ENCODE data around the gene ATG3.

The ATG3 gene

DNA sequence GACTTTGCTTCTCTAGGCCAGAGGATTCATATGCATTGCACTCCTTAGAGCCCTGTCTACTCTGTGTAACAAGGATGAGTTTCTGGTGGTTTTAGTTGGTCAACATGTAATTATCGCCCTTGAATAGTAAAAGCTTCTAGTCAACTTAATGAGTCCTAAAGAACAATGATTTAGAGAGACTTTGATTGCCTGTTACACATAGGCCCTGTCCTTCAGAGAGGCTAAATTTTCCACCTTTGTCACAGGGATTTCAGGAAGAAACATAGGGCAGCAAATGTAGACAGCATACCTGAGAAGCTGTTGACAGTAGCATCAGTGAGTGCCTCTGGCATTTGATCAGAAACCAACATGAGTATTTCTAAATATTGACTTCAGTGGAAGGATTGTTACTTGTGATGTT, 69.6 kb downstream of the ATG3 start:
- H3K4me3 ChIP-seq (replicated peaks; ENCODE audit: low read depth, low read length): no peak overlapping the region
- no peak for DNase-seq (ENCODE audit: extremely low read depth, low read depth)

DNA sequence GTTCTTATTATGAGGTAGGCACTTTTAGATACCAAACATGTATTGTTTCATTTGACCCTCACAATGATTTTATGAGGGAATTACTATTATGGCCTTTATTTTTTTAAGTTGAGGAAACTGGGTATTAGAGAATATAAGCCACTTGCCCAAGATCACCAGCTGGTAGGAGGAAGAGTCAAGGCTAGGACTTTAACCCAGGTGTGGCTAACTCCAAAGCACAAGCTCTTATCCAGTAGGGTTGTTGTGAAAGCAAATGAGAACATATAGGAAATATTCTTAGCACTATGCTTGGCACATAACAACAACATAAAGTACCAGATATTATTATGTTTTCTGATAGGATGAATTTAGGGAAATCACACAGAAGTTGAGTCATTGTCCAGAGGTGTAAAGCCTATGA, 70.4 kb downstream of the ATG3 start:
- DNase-seq (ENCODE audit: extremely low read depth, low read depth): no peak
- TF ChIP-seq, protein P1, sequence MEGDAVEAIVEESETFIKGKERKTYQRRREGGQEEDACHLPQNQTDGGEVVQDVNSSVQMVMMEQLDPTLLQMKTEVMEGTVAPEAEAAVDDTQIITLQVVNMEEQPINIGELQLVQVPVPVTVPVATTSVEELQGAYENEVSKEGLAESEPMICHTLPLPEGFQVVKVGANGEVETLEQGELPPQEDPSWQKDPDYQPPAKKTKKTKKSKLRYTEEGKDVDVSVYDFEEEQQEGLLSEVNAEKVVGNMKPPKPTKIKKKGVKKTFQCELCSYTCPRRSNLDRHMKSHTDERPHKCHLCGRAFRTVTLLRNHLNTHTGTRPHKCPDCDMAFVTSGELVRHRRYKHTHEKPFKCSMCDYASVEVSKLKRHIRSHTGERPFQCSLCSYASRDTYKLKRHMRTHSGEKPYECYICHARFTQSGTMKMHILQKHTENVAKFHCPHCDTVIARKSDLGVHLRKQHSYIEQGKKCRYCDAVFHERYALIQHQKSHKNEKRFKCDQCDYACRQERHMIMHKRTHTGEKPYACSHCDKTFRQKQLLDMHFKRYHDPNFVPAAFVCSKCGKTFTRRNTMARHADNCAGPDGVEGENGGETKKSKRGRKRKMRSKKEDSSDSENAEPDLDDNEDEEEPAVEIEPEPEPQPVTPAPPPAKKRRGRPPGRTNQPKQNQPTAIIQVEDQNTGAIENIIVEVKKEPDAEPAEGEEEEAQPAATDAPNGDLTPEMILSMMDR (IDR thresholded peaks at IDR 0.05; ENCODE audit: low read depth, low read length, missing control alignments): no peak
- no peak overlapping the region for H3K4me3 ChIP-seq (replicated peaks; ENCODE audit: low read depth, low read length)

More for the DNA sequence above, 69.6 kb downstream of the ATG3 start:
- TF ChIP-seq, protein P1 (IDR thresholded peaks at IDR 0.05; ENCODE audit: low read depth, low read length, missing control alignments): no peak

DNA sequence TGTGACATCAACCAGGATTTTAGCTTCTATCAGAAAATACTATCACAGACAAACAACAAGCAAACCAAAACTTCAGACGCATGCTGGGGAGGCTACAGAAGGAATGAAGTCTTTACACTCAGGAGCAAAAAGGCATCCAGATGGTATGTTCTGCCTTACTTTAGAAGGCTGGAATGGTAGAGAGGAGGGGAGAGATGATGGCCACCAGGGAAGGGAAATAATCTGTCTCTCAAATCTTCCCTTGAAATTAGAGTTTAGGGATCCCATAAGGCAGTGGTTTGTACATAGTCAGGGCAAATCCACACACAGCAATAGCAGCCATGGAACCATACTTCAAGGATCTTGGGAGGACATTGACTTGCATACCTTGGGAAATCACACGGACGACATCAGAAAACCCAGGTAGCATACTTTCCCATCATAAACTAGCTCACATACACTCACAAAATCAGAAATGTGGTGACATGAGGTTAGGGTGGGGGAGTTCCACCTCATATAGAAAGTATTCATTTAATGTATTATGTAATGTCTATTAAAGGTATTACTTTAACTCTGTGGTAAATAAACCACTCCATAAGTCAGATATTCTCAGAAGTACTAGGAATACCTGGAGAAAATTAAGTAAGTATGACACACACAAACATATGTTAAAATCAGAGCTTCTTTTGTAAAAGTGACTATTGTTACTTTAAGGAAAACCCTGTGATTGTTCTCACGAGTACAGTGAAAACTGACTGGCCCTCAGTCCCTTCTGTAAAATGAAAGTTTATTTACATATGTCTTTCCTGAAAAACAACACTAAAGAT, 71.9 kb downstream of the ATG3 start:
- TF ChIP-seq, protein P1 (IDR thresholded peaks at IDR 0.05; ENCODE audit: low read depth, low read length, missing control alignments): no peak
- no peak for DNase-seq (ENCODE audit: extremely low read depth, low read depth)
- H3K4me3 ChIP-seq (replicated peaks; ENCODE audit: low read depth, low read length): no peak overlapping the region

DNA sequence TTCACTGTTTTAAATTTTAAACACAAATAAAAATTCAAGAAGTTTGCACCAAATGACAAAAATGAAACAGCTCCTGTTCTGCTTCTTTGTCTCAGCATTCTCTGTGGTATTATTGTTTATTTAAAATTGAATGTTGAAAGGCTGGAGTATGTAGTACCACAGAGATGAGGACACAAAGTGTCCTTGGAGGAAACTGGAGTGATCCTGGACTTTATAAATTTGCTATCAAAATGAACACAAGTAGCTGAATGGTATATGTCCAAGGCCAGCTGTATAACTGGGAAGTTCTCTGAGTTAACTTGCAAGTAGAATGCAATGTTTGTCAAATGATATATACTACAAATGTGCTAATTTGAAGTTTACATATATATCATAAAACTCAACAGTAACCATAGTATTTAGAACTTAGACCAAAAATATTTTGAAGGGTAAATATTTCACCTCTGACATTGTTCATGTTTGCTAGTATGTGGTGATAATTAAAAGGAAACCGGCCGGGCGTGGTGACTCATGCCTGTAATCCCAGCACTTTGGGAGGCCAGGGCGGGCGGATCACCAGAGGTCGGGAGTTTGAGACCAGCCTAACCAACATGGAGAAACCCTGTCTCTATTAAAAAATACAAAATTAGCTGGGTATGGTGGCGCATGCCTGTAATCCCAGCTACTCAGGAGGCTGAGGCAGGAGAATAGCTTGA, 74.8 kb downstream of the ATG3 start:
- TF ChIP-seq, protein P1 (IDR thresholded peaks at IDR 0.05; ENCODE audit: low read depth, low read length, missing control alignments): no peak
- DNase-seq (ENCODE audit: extremely low read depth, low read depth): no peak
- H3K4me3 ChIP-seq (replicated peaks; ENCODE audit: low read depth, low read length): no peak overlapping the region

DNA sequence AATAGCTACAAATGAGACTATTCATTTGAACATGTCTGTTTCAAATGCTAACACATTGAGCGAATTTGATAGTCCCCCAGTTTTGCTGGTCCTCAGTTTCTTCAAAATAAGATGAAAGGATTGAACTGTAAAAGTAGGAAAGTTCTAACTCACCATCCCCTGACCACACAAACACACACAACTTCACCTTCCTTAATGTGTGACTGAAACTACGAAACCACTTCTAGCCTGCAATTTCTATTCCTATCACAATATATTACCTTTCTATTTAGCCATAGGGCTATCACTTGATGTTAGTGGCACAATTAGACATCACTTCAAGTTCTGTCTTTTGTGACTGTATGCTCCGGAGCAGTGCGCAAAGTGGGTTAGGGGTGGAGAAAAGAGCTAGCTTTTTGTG, 77.4 kb downstream of the ATG3 start:
- no peak overlapping the region for H3K4me3 ChIP-seq (replicated peaks; ENCODE audit: low read depth, low read length)
- TF ChIP-seq, protein P1 (IDR thresholded peaks at IDR 0.05; ENCODE audit: low read depth, low read length, missing control alignments): no peak
- no peak for DNase-seq (ENCODE audit: extremely low read depth, low read depth)

DNA sequence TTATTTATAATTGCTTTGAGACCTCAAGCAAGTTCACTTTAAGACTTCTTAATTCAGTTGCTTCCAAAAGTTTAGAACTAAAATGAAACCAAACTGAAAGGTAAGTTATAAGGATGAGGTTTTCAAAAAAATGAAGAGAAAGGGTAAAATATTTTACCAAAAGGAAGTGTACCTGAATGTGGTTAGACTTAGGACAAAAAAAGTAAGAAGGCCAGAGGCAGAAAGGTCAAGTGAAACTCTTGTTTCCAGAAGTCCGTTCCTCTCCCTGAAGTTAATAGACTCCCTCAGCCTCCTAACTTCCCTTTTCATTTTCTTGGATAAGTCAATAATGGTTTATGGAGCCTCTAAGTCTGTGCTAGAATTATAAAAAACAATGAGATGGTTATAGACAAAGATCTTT, 79.1 kb downstream of the ATG3 start:
- TF ChIP-seq, protein P1 (IDR thresholded peaks at IDR 0.05; ENCODE audit: low read depth, low read length, missing control alignments): no peak
- DNase-seq (ENCODE audit: extremely low read depth, low read depth): no peak
- H3K4me3 ChIP-seq (replicated peaks; ENCODE audit: low read depth, low read length): no peak overlapping the region

Data from HFF-Myc (cell line).